SK-N-SH (cell line): ENCODE results near the gene AGAP1.

ENCODE experiments used
- CHD2 ChIP-seq: fragments of 150-350 bp; IDR thresholded peaks from 2 replicates; pipeline ENCODE4 v1.6.1; 2018; ENCODE audit warnings: low read length; ENCODE audit not compliant: partially characterized antibody
- IRF3 ChIP-seq: fragments of 150-350 bp; IDR thresholded peaks from 2 replicates; pipeline ENCODE4 v1.6.1; 2016; ENCODE audit warnings: mild to moderate bottlenecking, low read depth, low read length
- MAX ChIP-seq: IDR thresholded peaks from 2 replicates; pipeline ENCODE4 v1.4.0; 2012; ENCODE audit warnings: low read depth
- MXI1 ChIP-seq: IDR thresholded peaks from 2 replicates; pipeline ENCODE4 v1.6.1; 2012; ENCODE audit warnings: mild to moderate bottlenecking, low read depth, low read length, improper control_type of control experiment
- RAD21 ChIP-seq: IDR thresholded peaks from 2 replicates; pipeline ENCODE4 v1.6.1; 2012; ENCODE audit warnings: mild to moderate bottlenecking, low read length
- REST ChIP-seq: IDR thresholded peaks from 2 replicates; pipeline ENCODE4 v1.6.1; 2012; ENCODE audit warnings: mild to moderate bottlenecking, low read depth, low read length, moderate library complexity
- TF ChIP-seq, protein P1 (sequence below): fragments of 200-600 bp; sonication (generic); IDR thresholded peaks from 2 replicates; pipeline ENCODE4 v1.6.1; 2017; ENCODE audit warnings: antibody characterized with exemption, mild to moderate bottlenecking, moderate library complexity
- TF ChIP-seq, protein P2 (sequence below): fragments of 150-350 bp; IDR thresholded peaks from 2 replicates; pipeline ENCODE4 v1.6.1; 2017; ENCODE audit warnings: antibody characterized with exemption, low read length, low read depth, borderline replicate concordance

DNA sequence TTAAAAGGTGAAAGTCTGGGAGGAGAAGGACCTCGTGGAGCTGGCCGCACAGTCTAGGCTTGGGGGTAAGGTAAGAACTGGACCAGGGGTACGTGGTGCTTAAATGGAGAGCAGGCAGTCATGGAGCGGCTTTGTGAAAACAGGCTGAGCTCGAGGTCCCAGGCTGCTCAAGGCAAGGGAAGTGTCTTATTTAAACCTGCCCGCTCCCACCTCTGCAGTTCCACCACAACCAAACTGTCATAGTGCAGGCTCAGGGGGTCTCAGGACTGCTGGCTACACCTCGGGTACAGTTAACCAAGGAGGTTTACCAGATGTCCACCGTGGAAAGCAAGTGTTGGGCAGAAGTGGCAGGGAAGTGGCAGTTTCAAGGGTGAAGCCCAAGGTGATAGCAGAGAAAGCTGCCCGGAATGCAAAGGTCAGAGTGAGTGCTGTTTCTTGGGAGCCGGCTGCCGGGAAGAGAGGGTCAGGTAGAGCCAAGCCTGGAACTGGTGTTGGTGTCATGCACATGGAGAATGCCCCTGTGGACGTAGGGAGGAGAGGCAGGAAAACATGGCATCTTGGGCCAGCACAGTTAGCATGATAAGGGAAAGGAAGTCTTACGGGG lies 471.0 kb downstream of the AGAP1 start:
- TF ChIP-seq, protein P1, sequence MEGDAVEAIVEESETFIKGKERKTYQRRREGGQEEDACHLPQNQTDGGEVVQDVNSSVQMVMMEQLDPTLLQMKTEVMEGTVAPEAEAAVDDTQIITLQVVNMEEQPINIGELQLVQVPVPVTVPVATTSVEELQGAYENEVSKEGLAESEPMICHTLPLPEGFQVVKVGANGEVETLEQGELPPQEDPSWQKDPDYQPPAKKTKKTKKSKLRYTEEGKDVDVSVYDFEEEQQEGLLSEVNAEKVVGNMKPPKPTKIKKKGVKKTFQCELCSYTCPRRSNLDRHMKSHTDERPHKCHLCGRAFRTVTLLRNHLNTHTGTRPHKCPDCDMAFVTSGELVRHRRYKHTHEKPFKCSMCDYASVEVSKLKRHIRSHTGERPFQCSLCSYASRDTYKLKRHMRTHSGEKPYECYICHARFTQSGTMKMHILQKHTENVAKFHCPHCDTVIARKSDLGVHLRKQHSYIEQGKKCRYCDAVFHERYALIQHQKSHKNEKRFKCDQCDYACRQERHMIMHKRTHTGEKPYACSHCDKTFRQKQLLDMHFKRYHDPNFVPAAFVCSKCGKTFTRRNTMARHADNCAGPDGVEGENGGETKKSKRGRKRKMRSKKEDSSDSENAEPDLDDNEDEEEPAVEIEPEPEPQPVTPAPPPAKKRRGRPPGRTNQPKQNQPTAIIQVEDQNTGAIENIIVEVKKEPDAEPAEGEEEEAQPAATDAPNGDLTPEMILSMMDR = no peak
- TF ChIP-seq, protein P2, sequence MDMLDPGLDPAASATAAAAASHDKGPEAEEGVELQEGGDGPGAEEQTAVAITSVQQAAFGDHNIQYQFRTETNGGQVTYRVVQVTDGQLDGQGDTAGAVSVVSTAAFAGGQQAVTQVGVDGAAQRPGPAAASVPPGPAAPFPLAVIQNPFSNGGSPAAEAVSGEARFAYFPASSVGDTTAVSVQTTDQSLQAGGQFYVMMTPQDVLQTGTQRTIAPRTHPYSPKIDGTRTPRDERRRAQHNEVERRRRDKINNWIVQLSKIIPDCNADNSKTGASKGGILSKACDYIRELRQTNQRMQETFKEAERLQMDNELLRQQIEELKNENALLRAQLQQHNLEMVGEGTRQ = no peak
- TF ChIP-seq CHD2 (no peak), MXI1 (no peak), RAD21 (no peak), REST (no peak), IRF3 (no peak), MAX (no peak)
